Stimulated activated CD4-positive, alpha-beta T cell treated with anti-CD3 and anti-CD28 coated beads, TNF-alpha, amount 100 ng/mL, for 4 hours (primary cell): Measurements from ENCODE around the gene TCEA3.

Source experiments
- DNase-seq, 3 experiments: peaks; one replicate each; pipeline ENCODE4 v3.0.0-alpha.2; 2020; ENCODE audit warnings: low read depth in 3 of 3

The TCEA3 gene

DNA sequence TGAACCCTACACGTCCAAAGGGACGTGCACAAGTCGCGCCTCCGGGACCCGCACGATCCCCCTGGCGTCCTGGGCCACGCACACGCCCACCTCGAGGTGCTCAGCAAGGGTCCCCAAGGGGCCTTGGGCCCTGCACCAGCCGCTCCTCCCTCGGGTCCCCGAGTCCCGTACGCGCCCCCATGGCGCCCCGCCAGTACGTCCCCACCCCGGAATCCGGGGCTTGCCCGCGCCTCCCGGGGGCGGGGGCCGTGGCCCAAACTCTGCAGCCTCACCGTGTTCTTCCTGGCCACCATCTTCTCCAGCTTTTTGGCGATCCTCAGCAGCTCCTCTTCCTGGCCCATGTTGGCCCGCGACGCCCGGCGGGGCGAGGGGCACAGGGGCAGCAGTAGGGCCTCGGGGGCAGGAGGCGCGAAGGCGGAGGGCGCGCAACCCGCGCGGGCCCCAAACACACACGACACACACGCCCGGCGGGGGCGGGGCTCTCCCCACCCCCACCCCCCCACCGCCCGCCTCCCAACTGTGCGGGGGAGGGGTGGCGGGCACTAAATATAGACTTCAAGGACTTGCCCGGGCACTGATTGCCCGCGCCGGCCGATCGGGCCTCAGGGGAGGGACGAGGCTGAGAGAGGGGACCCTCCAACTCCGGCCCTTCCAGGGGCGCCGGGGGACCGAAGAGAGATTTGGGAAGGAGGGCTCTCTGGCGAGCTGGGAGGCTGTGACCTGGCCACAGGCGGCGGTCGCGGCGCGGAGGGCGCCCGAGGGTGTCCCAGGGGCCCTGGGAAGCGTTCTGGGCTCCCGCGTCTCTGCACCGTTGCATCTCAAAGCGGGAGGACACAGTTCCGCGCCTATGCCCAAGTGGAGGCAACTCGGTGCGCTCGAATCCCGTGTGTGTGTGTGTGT is at the start of gene TCEA3:
TSS of gene TCEA3 (minus strand) at position 456 of the 900 bp plus-strand sequence. CDS start at position 341, 115 bp downstream.
- peak in 2 of 3 experiments; percentile 7 to 16 for DNase-seq

- DNase-seq, result no peak
Measured at GRCh38 chr1:23473037-23473800, 48.7 kb upstream of the TCEA3 start.

- no peak for DNase-seq
Measured at GRCh38 chr1:23472351-23473036, 47.9 kb upstream of the TCEA3 start.

DNA sequence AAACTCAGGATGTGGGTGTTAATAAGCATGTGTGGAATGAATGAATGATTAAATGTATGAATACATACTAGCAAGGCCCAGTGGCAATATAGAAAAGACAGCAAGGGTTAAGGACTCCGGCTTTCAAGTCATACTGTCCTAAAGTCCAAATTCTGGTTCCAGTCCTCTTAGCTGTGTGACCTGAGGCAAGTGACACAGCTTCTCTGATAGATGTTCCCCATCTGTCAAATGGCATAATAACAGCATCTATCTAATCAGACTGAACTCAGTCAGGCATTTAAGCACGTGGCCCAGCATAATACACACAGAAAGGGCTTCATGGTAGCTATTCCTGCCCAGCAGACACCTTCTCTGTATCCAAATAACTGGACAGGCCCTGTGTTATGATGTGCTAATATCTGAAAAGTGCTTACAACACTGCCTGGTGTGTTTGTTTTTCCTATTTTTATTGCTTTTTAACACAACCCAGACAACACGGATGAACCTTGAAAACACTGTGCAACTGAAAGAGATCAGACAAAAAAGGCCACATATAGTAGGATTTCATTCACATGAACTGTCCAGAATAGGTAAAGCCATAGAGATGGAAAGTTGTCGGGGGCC is 47.0 kb upstream of the TCEA3 start:
- no peak for DNase-seq

DNA sequence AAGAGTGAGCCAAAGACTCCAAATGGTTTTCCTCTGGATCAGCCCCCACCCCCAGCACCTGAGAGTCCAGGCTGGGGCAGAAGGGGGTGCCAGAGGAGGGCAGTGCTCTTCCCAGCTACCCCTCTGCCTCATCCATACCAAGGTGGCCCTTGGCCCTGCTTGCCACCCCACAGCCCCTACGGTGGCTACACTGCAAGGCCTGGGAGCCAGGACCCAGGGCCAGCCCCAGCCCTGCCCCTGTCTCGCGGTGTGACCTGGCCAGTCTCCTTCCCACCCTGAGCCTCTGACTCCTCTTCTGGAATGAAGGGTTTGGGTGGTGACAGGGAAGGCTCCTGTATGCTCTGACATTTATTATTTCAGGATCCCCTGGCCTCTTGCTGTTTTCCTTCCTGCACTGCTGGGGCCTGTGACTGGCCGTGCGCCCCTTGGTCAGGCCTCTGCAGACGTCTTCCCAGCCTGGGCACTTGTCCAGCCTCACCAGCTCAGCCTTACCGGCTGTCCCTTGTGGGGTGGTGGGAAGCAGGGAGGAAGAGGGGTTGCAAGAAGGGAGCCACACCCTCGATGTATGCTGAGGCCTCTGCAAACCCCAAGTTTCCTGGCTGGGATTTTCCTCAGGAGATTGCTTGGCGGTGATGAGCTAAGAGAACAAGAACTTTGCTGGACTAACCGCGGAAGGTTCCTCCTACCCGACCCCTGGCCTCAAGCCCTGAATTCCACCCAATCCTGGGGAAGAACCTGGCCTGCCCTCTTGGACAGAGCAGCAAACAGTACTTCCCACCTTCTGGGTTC is 45.9 kb upstream of the TCEA3 start:
- DNase-seq, result no peak

- DNase-seq, result no peak
Measured at GRCh38 chr1:23469372-23469982, 44.9 kb upstream of the TCEA3 start.

GRCh38 chr1:23466423-23466989 is 42.0 kb upstream of the TCEA3 start:
- DNase-seq, result no peak

GRCh38 chr1:23463286-23463685 is 38.7 kb upstream of the TCEA3 start:
- no peak for DNase-seq

- no peak for DNase-seq
Measured at GRCh38 chr1:23462766-23463165, 38.2 kb upstream of the TCEA3 start.

- DNase-seq, result no peak
Measured at GRCh38 chr1:23461050-23461449, 36.5 kb upstream of the TCEA3 start.

- DNase-seq, result no peak
Measured at GRCh38 chr1:23460519-23460918, 36.0 kb upstream of the TCEA3 start.

GRCh38 chr1:23459338-23459757 is 34.8 kb upstream of the TCEA3 start:
- no peak for DNase-seq

GRCh38 chr1:23456226-23456625 is 31.7 kb upstream of the TCEA3 start:
- DNase-seq, result no peak

GRCh38 chr1:23453455-23454000 is 29.0 kb upstream of the TCEA3 start:
- no peak for DNase-seq

- DNase-seq, result no peak
Measured at GRCh38 chr1:23452011-23452411, 27.5 kb upstream of the TCEA3 start.

- DNase-seq, result no peak
Measured at GRCh38 chr1:23451441-23451840, 26.9 kb upstream of the TCEA3 start.

DNA sequence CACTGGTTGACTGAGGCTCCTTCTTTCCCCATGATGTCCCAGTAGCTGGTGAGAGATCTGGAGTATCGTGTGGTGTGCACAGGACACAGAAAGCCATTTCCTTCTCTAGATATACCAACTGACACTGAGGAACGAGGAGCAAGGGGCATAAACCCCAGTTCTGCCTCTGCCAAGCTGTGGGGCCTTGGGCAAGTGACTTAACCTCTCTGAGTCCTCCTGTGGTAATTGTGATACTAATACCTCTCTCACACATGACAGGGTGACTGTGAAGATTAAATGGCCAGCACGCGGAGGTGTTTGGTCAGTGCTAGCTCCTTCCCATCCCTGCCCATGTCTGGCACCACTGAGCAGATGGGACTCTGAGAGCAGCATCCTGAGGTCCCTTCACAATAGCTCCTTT is 26.3 kb upstream of the TCEA3 start:
- no peak for DNase-seq

- DNase-seq, result no peak
Measured at GRCh38 chr1:23449958-23450357, 25.4 kb upstream of the TCEA3 start.

DNA sequence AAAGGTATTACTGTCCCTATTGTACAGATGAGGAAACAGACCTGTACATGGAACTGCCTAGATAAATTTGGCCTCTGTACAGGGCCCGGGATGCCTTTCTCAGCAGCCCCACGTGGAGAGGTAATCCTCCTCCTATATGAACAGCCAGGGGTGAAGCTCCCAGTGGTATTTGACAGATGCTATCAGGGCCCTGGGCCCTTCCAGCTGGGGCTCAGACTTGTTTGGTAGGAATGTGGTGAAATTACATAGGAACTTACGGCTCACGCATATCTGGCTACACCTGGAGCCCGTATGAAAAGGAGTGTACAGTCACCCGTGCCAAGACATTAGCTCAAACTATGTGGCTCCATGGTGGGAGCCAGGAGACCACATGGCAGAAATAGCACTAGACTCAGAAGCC is 24.8 kb upstream of the TCEA3 start:
- no peak for DNase-seq

DNA sequence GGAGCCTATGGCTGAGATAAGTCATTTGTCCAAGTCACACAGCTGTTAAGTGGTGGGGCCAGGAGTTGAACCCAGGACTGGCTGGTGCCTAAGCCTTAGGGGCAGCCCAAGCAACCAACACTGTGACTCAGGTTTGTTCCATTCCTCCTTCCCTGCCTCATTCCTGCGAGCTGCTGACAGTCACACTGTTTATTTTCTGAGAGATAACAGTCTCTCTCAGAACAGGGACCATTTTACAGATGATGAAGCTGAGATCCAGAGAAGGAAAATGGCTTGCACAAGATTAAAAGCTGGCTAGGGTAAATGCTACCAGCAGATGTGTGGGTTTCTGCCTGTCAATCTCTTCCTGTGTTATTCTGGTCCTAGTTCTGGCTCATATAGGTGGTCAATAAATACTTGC is 24.3 kb upstream of the TCEA3 start:
- DNase-seq, result no peak
